A673 (cell line): ENCODE measurements around the gene TREX2. TPM values are rescaled to one million over a fixed set of nuclear protein-coding genes. Genes with fewer than 3 reads are reported as not detected.

Experiments used
- BruUV-seq: library from RNA; stranded (reverse); fragments of 400-500 nt; replicated peaks from 2 replicates; lab custom pipeline; 2021; lab: Mats Ljungman, UMichigan
- CTCF ChIA-PET: fragments of 300-600 bp; sonication (Branson Sonifier 250); formaldehyde crosslinking; loops from one replicate; lab custom pipeline; 2022; ENCODE audit warnings: antibody characterized with exemption; lab: Charles Lee
- POLR2A ChIA-PET: fragments of 300-600 bp; sonication (Branson Sonifier 250); formaldehyde crosslinking; loops from one replicate; lab custom pipeline; 2022; ENCODE audit warnings: antibody characterized with exemption; ENCODE audit not compliant: low non-redundant PET; lab: Charles Lee
- DNase-seq: peaks from one replicate; pipeline ENCODE4 v3.0.0-alpha.2; 2015; ENCODE audit warnings: low spot score
- H3K27ac ChIP-seq: fragments of 200-600 bp; sonication (generic); 2 replicates; pipeline ENCODE4 v1.5.1; 2016; ENCODE audit warnings: mixed run types, low read depth, mild to moderate bottlenecking, mixed read lengths, antibody characterized with exemption, low read length; ENCODE audit not compliant: poor library complexity, severe bottlenecking
- H3K27me3 ChIP-seq: fragments of 200-600 bp; sonication (generic); replicated peaks from 2 replicates; pipeline ENCODE4 v1.6.1; 2017; ENCODE audit warnings: mixed run types, low read depth, mild to moderate bottlenecking, mixed read lengths, antibody characterized with exemption, low read length; ENCODE audit not compliant: insufficient read depth, poor library complexity
- H3K36me3 ChIP-seq: fragments of 200-600 bp; sonication (generic); 2 replicates; pipeline ENCODE4 v1.6.1; 2016; ENCODE audit warnings: mixed run types, mild to moderate bottlenecking, mixed read lengths, antibody characterized with exemption, low read length; ENCODE audit not compliant: insufficient read depth, poor library complexity, severe bottlenecking
- H3K4me1 ChIP-seq: fragments of 200-600 bp; sonication (generic); 2 replicates; pipeline ENCODE4 v1.6.1; 2017; ENCODE audit warnings: mixed run types, mild to moderate bottlenecking, mixed read lengths, antibody characterized with exemption, low read length; ENCODE audit not compliant: insufficient read depth, poor library complexity, severe bottlenecking
- H3K4me3 ChIP-seq: fragments of 200-600 bp; sonication (generic); 2 replicates; pipeline ENCODE4 v1.5.1; 2016; ENCODE audit warnings: low read depth, mixed run types, mild to moderate bottlenecking, mixed read lengths, low read length; ENCODE audit not compliant: poor library complexity, severe bottlenecking
- H3K9me3 ChIP-seq: fragments of 200-600 bp; sonication (generic); 2 replicates; pipeline ENCODE4 v1.6.1; 2016; ENCODE audit warnings: mixed run types, low read depth, mild to moderate bottlenecking, mixed read lengths, antibody characterized with exemption, low read length; ENCODE audit not compliant: poor library complexity, severe bottlenecking
- CTCF ChIP-seq: fragments of 300-800, 200-600 bp; sonication (generic); conservative IDR thresholded peaks from 2 replicates; pipeline ENCODE4 v1.5.1; 2017; ENCODE audit warnings: low read depth, mild to moderate bottlenecking, antibody characterized with exemption, low read length, moderate library complexity, mixed read lengths
- EZH2 ChIP-seq: fragments of 200-600 bp; sonication (generic); IDR thresholded peaks from 2 replicates; pipeline ENCODE4 v1.6.1; 2017; ENCODE audit warnings: borderline replicate concordance, low read depth, mild to moderate bottlenecking, mixed read lengths, antibody characterized with exemption, low read length; ENCODE audit not compliant: poor library complexity, severe bottlenecking
- intact Hi-C: fragments of 100-400 bp; cut with micrococcal nuclease; formaldehyde crosslinking; loops from one replicate; pipeline ENCODE4 v1.10.0; 2022; ENCODE audit not compliant: unreplicated experiment
- total RNA-seq: library from RNA; stranded (reverse); gene quantifications from 2 replicates; pipeline ENCODE4 v1.2.3, GENCODE V29; 2021

Gene TREX2
- total RNA-seq, 1 experiment from 2014 or later, result 0.77 TPM

- Histone ChIP-seq H3K36me3 (no peaks in the 10 kb centered on the region), H3K4me3 (no peak overlapping the region), H3K4me1 (peaks cover 39% of the 10 kb centered on the region), H3K27ac (peak overlapping the region; percentile 42), H3K27me3 (no peaks in the 10 kb centered on the region), H3K9me3 (no peaks in the 10 kb centered on the region)
- CTCF ChIA-PET, result interaction anchor here (1.7 kb wide), 1 partner anchor 23 kb away, joined by 9 read pairs; the partner anchor contains the start of gene HAUS7
- intact Hi-C loops, result loop anchor here (2.0 kb wide), 1 partner anchor 23 kb away; the partner anchor contains the start of gene HAUS7
- BruUV-seq, result no TSS peak
- TF ChIP-seq CTCF (no peak), EZH2 (no peak)
- DNase-seq, result no peak
- POLR2A ChIA-PET, result no interaction called here
These were observed 48.2 kb upstream of the TREX2 start for GRCh38 chrX:153494061-153494460.

GRCh38 chrX:153493085-153493484, 47.2 kb upstream of the TREX2 start:
- no peaks in the 10 kb centered on the region for H3K9me3 ChIP-seq
- no peak overlapping the region for H3K27ac ChIP-seq
- ChIA-PET POLR2A (no interaction called here), CTCF (no interaction called here)
- H3K36me3 ChIP-seq, result no peaks in the 10 kb centered on the region
- DNase-seq, result no peak
- no peak overlapping the region for H3K4me3 ChIP-seq
- TF ChIP-seq EZH2, result no peak
- TF ChIP-seq CTCF, result no peak
- BruUV-seq, result no TSS peak
- intact Hi-C loops, result no loop called here
- H3K4me1 ChIP-seq, result peaks cover 39% of the 10 kb centered on the region
- H3K27me3 ChIP-seq, result no peaks in the 10 kb centered on the region

- H3K27me3 ChIP-seq, result no peaks in the 10 kb centered on the region
- intact Hi-C loops, result no loop called here
- no peak for DNase-seq
- peak overlapping the region; percentile 76 for H3K27ac ChIP-seq
- TF ChIP-seq EZH2 (no peak), CTCF (no peak)
- ChIA-PET CTCF (interaction anchor here (1.8 kb wide), 1 partner anchor 22 kb away, joined by 4 read pairs; the partner anchor contains the start of gene HAUS7), POLR2A (interaction anchor here (0.6 kb wide), 1 partner anchor 27 kb away, joined by 3 read pairs; no protein-coding TSS in a partner anchor)
- no peaks in the 10 kb centered on the region for H3K9me3 ChIP-seq
- BruUV-seq, result no TSS peak
- peaks cover 39% of the 10 kb centered on the region for H3K4me1 ChIP-seq
- no peak overlapping the region for H3K4me3 ChIP-seq
- H3K36me3 ChIP-seq, result no peaks in the 10 kb centered on the region
These were observed 46.7 kb upstream of the TREX2 start for GRCh38 chrX:153492543-153492942.
